K562 (cell line): ENCODE measurements around the gene SLC34A1.

Experiments
- ARHGAP35 ChIP-seq: fragments of 450-650 bp; IDR thresholded peaks from 2 replicates; pipeline ENCODE4 v1.6.1; 2018; ENCODE audit not compliant: partially characterized antibody
- CBX8 ChIP-seq: fragments of 200-600 bp; sonication (generic); IDR thresholded peaks from 2 replicates; pipeline ENCODE4 v1.6.1; 2012; ENCODE audit warnings: borderline replicate concordance, mixed run types, low read depth, mild to moderate bottlenecking, moderate library complexity, mixed read lengths, low read length, control low read depth, inconsistent platforms; ENCODE audit not compliant: poor library complexity, severe bottlenecking; ENCODE audit errors: extremely low read depth
- EGR1 ChIP-seq: fragments of 450-650 bp; conservative IDR thresholded peaks from 2 replicates; pipeline ENCODE4 v1.6.1; 2017; ENCODE audit warnings: mild to moderate bottlenecking
- EHMT2 ChIP-seq: fragments of 450-650 bp; IDR thresholded peaks from 2 replicates; pipeline ENCODE4 v1.6.1; 2018; ENCODE audit warnings: antibody characterized with exemption
- JUND ChIP-seq, 2 experiments: IDR thresholded peaks; 2 replicates in 1 of 2; 3 replicates in 1 of 2; pipeline ENCODE4 v1.6.1; 2011; ENCODE audit warnings: borderline replicate concordance in 2 of 2, low read depth in 2 of 2, low read length in 2 of 2, improper control_type of control experiment in 1 of 2, missing biosample characterization in 1 of 2, missing genetic modification characterization in 1 of 2, missing genetic modification reagents in 1 of 2
- KAT8 ChIP-seq: fragments of 450-650 bp; IDR thresholded peaks from 2 replicates; pipeline ENCODE4 v1.6.1; 2016; ENCODE audit warnings: low read depth, mild to moderate bottlenecking
- NFYB ChIP-seq: IDR thresholded peaks from 2 replicates; pipeline ENCODE4 v1.6.1; 2011; ENCODE audit warnings: mild to moderate bottlenecking, moderate library complexity; ENCODE audit not compliant: insufficient read length; ENCODE audit errors: extremely low read depth
- PHF20 ChIP-seq: fragments of 450-650 bp; IDR thresholded peaks from 2 replicates; pipeline ENCODE4 v1.6.1; 2018; ENCODE audit not compliant: partially characterized antibody
- POLR2A ChIP-seq: fragments of 450-650 bp; conservative IDR thresholded peaks from 2 replicates; pipeline ENCODE4 v1.6.1; 2016
- POLR2AphosphoS5 ChIP-seq: IDR thresholded peaks from 2 replicates; pipeline ENCODE4 v1.6.1; 2011; ENCODE audit warnings: mild to moderate bottlenecking, low read depth, low read length, moderate library complexity; ENCODE audit not compliant: control insufficient read depth, insufficient read depth
- XRCC3 ChIP-seq: fragments of 450-650 bp; IDR thresholded peaks from 2 replicates; pipeline ENCODE4 v1.6.1; 2017; ENCODE audit warnings: mild to moderate bottlenecking, moderate library complexity
- TF ChIP-seq, protein P1 (sequence below): sonication (generic); formaldehyde crosslinking; IDR thresholded peaks from 2 replicates; pipeline ENCODE4 v1.9.0; 2022; ENCODE audit warnings: mild to moderate bottlenecking, missing genetic modification reagents
- TF ChIP-seq, protein P2 (sequence below), 3 experiments: IDR thresholded peaks in 2 of 3; conservative IDR thresholded peaks in 1 of 3; 2 replicates each; pipeline ENCODE4 v1.5.1; 2011 to 2012; ENCODE audit warnings: low read length in 3 of 3, mild to moderate bottlenecking in 3 of 3, control low read depth in 2 of 3, improper control_type of control experiment in 1 of 3, inconsistent platforms in 1 of 3, low read depth in 1 of 3, mixed read lengths in 1 of 3, moderate library complexity in 1 of 3; ENCODE audit not compliant: insufficient read depth in 2 of 3

DNA sequence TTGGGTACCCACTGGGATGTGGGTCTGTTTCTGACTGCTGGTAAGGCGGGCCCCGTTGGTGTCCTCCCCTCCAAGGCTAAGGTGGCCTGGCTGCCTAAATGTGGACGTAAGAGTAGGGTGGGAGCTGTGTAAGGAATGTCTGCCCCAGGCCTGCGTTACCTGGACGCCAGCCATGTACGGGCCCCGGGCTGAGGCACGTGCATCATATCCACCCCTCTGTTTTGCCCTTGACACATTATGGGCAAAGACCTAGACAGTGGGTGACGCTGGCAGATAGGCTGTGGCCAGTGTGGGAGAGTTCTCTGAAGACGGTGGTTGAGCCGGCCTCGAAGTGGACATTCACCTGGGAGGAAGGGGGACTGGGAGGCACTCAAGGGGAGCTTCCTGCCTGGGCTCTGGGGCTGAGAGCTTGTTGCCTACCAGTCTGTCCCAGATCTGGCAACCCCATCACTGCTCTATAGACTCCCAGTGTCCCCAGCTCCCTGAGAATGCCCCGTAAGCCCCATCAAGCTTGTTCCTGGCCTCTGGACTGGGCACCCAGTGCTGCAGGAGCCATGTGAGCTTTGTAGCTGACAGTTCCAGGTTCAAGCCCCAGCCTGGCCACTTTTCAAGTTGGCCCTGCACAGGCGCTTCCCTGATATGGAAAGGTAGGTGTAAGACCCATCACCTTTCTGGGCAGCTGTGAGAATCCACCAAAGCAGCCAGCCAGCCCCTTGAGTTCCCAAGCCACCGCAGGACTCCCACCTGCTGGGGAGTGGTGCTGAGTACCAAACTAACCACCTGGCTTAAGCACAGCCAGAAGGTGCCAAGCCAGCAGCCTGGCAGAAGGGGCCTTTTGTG is 59.1 kb downstream of the SLC34A1 start:
- TF ChIP-seq, protein P1, sequence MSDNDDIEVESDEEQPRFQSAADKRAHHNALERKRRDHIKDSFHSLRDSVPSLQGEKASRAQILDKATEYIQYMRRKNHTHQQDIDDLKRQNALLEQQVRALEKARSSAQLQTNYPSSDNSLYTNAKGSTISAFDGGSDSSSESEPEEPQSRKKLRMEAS (CRISPR knock-in tag) = no peak
- TF ChIP-seq NFYB (no peak), POLR2AphosphoS5 (peak; percentile 33; the same call in 1 of the 2 replicates), EHMT2 (no peak), CBX8 (no peak), KAT8 (no peak), ARHGAP35 (no peak), PHF20 (no peak), POLR2A (no peak; the same call in 1 of the 2 replicates), JUND (IDR thresholded peaks at IDR 0.05; ENCODE audit: borderline replicate concordance, low read depth, low read length) (no peak), JUND (tag; IDR thresholded peaks at IDR 0.05; ENCODE audit: borderline replicate concordance, low read depth, low read length) (no peak), EGR1 (no peak), XRCC3 (no peak)
- TF ChIP-seq, protein P2, sequence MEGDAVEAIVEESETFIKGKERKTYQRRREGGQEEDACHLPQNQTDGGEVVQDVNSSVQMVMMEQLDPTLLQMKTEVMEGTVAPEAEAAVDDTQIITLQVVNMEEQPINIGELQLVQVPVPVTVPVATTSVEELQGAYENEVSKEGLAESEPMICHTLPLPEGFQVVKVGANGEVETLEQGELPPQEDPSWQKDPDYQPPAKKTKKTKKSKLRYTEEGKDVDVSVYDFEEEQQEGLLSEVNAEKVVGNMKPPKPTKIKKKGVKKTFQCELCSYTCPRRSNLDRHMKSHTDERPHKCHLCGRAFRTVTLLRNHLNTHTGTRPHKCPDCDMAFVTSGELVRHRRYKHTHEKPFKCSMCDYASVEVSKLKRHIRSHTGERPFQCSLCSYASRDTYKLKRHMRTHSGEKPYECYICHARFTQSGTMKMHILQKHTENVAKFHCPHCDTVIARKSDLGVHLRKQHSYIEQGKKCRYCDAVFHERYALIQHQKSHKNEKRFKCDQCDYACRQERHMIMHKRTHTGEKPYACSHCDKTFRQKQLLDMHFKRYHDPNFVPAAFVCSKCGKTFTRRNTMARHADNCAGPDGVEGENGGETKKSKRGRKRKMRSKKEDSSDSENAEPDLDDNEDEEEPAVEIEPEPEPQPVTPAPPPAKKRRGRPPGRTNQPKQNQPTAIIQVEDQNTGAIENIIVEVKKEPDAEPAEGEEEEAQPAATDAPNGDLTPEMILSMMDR (IDR thresholded peaks at IDR 0.05 in 2 of 3, conservative IDR thresholded peaks at IDR 0.05 in 1 of 3; ENCODE audit: insufficient read depth in 2 of 3, low read depth in 1 of 3, low read length in 3 of 3) = no peak
